ENCODE results near the gene EFNA4.
A peak's percentile ranks its signal among the peaks of the same experiment; 100 is the strongest.

Gene EFNA4

DNA sequence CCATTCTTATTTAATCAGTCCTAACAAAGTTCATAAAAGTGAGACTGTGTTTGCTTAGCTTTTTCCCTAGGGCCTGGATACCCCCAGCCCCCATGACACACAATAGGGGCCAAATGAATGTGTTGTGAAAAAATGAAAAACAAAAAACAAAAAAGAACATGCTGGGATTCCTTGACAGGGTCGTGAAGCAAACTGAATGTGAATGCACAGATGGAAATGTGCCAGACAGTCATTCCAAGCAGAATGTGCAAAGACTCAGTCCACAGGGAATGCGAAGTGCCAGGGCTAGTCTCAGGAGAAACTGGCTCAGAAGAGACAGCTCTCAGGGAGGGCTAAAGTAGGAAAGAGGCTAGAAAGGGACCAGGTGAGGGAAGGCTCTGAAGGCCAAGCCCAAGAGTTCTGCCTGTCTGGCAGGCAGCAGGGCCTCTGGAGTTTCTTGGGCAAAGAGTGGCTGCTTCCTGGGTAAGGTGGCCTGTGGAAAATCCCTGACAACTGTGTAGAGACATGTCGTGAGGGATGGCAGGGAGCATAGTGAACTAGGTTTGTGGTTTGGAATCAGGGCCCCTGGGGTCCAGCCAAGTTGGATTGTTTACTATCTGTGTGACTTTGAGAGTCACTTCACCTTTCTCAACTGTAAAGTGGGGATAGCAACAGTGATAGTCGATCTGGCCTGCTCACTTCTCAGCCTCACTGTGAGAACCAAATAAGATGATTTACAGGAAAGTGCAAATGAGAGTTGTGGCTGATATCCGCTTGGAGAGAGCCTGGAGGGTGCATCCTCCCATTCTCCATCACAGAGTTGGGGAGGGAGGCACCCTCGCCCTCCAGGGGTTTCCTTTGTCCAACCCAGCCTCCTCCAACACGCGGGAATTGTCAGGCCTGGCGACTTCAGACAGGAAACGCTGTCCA, 13.6 kb upstream of the EFNA4 start:
- no peak for DNase-seq
- in situ Hi-C loops (cut with MboI; ENCODE audit: low pct_unique_long_range_greater_than_20kb, low sequenced_read_pairs), result no loop called here

DNA sequence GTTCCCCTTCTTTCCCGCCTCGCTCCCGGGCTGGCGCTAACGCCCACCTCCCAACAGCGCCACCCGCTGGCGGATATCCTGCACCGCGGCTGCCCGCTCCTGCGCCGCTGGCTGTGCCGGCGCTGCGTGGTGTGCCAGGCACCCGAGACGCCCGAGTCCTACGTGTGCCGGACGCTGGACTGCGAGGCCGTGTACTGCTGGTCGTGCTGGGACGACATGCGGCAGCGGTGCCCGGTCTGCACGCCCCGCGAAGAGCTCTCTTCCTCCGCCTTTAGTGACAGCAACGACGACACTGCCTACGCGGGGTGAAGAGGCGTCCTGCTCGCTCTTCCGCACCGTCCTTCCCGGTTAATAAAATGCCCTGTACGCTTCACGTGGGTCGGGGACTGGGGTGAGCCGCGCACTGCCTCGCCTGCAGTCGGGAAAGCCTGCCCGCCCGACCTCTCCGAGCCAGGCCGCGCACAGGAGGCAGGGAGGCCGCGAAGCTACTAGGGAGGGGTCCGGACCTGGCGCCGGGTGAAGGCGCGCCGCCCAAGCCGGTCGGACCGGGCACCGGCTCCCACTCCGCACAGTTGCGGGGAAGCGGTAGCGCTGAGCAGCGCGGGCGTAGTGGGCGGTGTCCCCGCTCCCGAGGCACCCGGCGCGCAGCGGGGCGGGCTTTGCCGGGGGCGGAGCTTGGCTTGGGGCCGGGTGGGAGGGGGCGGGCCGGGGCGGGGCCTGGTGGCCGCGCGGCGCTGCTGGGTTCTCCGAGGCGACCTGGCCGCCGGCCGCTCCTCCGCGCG, 12.8 kb upstream of the EFNA4 start, which contains the start of gene ADAM15:
TSS of gene ADAM15 (plus strand) at position 757 of the 782 bp plus-strand sequence. CDS start 71 bp downstream, outside the sequence.
- in situ Hi-C loops (cut with MboI; ENCODE audit: low pct_unique_long_range_greater_than_20kb, low sequenced_read_pairs), result no loop called here

DNA sequence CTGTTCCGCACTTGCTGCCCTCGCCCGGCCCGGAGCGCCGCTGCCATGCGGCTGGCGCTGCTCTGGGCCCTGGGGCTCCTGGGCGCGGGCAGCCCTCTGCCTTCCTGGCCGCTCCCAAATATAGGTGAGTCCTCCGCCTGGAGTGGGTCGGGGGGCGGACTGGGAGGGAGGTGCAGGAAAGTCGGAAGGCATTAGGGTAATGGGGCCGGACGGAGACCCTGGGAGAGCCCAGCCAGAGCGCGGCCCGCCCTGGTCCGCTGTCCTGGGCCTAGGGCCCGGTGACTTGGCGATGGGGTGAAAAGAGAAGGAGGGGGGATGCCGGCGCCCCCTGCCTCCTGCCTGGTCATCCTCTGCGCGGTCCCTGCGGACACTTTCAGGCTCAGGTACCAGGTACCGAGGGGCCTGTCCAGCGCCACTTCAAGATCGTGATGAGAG, 12.2 kb upstream of the EFNA4 start:
- in situ Hi-C loops (cut with MboI; ENCODE audit: low pct_unique_long_range_greater_than_20kb, low sequenced_read_pairs), result no loop called here
- DNase-seq, result no peak

More for the DNA sequence above, 12.8 kb upstream of the EFNA4 start, which contains the start of gene ADAM15:
- DNase-seq, result peak; percentile 87

DNA sequence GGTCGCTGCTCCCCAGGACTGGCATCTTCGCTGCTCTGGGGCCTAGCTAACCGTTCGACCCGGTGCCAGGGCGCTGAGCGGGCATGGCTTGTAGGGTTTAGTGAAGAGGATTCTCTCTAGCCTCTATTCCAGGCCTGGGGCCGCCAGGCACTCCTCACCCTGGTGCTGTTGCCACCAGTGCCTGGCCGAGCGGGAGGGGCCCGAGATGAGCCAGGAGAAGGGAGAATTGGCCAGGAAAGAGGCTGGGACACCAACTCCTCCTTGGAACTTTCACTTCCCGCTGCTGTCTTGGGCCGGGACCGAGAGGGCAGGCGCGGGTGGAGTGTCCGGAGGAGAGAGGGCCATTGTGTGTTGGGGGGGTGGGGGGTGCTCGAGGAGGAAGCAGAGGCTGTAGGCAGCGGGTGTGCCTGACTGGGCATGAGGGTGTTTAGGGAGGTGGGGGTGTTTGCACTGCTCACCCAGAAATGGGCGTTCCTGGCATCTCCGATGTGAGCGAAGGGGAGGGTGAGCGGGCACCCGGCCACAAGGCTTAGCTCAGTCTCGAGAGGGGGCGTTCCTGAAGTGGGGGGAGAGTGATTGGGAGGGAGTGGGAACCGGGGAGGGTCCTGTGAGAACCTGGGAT, 11.7 kb upstream of the EFNA4 start:
- peak; percentile 49 for DNase-seq
- in situ Hi-C loops (cut with MboI; ENCODE audit: low pct_unique_long_range_greater_than_20kb, low sequenced_read_pairs), result no loop called here

DNA sequence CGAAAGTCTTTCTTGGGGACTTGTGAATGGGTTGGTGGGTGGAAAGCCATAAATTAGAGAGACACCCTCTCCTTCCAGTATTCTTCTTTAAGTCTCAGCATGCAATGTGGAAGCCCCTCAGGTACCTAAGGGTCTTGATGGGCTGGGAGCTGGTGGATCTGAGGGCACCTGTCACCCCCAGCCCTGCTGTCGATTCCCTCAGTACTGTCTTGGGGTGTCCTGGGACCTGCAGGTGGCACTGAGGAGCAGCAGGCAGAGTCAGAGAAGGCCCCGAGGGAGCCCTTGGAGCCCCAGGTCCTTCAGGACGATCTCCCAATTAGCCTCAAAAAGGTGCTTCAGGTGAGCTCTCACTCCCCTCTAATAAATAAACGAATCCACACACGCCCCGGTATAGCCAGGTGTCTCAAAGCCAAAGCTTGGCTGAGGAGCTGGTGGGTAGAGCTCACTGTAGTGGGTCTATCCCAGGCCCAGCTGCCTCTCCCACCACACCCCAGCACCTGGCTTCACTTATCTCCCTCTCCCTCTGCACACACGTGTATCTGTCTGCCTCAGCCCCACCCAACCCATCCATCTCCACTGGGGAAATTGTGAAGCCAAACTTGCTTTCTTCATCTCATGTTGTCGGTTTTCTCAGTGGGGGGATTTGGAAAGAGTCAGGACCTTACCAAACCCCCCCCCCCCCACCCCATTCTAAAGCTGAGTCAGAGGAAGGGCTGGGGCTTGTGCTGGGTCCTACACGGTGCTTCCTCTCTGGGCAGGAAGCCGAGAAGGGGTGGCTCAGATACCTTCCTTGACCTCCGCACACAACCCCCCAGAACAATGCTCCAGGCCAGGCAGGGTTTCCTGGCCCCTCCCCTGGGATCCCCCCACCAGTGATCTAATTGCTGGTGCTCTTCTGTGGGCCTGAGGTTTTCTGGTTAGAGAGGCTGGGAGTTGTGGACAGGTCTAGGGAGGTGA, 10.8 kb upstream of the EFNA4 start:
- DNase-seq, result peak; percentile 45
- in situ Hi-C loops (cut with MboI; ENCODE audit: low pct_unique_long_range_greater_than_20kb, low sequenced_read_pairs), result no loop called here

DNA sequence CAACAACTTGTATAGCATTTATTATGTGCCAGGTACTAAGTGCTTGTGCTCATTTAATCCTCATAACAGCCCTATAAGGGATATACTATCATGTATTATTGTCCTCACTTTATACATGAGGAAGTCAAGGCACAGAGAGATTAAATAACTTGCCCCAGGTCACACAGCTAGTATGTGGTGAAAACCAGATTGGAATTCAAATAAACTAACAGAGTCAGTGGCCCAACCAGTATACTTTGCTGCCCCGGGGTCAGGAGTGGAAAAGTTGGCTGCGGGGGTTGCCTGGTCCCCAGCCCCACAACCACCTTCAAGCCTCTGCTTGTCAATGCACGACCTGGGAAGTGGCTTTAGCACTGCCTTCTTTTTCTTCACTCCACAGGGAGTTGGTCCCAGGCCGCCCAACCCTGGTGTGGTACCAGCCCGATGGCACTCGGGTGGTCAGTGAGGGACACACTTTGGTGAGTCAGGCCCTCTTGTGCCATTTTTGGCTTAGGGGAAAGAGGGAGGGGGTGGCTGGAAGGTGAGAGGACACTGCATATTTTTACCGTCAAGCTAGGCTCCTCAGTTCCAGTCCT, 9.9 kb upstream of the EFNA4 start:
- in situ Hi-C loops (cut with MboI; ENCODE audit: low pct_unique_long_range_greater_than_20kb, low sequenced_read_pairs), result no loop called here
- DNase-seq, result no peak

DNA sequence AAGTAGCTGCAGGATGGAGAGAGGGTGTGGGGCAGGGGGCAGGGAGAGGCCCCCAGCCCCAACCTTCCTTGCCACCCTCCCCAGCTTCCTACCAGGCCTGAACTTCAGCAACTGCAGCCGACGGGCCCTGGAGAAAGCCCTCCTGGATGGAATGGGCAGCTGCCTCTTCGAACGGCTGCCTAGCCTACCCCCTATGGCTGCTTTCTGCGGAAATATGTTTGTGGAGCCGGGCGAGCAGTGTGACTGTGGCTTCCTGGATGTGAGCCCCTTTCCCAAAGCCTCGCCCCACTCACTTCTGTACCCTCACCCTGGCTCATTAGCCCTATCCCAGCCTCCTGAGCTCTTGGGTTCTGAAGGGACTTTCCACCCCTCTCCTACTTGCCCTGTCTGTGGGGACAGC, 6.4 kb upstream of the EFNA4 start:
- no peak for DNase-seq
- in situ Hi-C loops (cut with MboI; ENCODE audit: low pct_unique_long_range_greater_than_20kb, low sequenced_read_pairs), result no loop called here

DNA sequence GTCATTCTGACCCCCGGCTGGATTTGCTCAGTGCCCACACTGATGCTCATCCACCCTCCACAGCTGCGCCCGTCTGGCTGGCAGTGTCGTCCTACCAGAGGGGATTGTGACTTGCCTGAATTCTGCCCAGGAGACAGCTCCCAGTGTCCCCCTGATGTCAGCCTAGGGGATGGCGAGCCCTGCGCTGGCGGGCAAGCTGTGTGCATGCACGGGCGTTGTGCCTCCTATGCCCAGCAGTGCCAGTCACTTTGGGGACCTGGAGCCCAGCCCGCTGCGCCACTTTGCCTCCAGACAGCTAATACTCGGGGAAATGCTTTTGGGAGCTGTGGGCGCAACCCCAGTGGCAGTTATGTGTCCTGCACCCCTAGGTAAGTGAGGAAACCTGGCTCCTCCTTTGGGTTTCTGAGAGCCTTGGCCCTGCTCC, 5.7 kb upstream of the EFNA4 start:
- in situ Hi-C loops (cut with MboI; ENCODE audit: low pct_unique_long_range_greater_than_20kb, low sequenced_read_pairs), result no loop called here
- no peak for DNase-seq

DNA sequence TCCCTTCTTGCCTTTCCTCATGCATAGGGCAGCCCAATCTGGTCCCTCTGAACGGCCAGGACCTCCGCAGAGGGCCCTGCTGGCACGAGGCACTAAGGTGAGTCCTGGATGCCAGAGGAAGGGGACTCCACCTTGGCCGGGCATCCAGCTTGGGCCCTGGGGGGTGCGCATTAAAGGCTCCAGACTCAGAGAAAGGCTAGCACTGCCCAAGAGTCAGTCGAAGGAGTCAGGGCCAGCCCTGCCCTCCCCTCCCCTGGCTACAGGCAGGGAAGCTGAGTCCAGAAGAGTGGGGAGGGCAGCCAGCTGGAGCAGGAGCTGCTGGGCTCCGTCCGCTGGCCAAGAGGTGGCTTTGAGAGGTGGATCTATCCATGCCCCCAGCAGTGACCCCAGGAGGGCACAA, 2.8 kb upstream of the EFNA4 start:
- in situ Hi-C loops (cut with MboI; ENCODE audit: low pct_unique_long_range_greater_than_20kb, low sequenced_read_pairs), result no loop called here
- DNase-seq, result no peak

DNA sequence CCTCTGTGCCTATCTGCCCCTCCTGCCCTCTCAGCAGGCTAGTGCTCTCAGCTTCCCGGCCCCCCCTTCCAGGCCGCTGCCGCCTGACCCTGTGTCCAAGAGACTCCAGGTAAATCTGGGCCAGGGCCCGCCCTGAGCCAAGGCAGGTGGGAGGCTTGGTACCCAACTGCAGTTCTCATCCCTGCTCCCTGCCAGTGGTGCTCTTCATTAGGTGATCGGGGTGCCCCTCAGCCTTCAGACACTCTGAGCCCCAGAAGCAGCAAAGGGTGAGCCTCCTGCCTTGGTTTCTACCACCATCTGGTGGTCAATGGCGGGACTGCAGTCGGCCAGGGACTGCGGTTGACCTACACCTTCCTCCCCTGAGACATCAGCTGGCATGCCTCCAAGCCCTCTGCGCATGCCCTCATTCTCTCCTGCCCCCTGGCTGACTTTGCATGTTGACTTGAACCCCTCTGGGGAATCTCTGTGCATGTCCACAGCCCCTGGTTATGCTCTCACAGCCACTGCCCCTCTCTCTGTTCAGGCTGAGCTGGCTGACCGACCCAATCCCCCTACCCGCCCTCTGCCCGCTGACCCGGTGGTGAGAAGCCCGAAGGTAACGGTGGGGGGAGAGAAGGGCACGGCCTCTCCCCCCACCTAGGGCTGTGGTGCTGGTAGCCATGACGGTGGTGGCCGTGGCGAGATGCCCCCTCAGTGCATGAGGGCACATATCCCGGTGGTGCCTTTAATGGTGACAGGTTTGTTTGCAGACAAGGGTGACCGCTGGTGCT, 2.0 kb upstream of the EFNA4 start:
- peak; percentile 95 for DNase-seq
- in situ Hi-C loops (cut with MboI; ENCODE audit: low pct_unique_long_range_greater_than_20kb, low sequenced_read_pairs), result no loop called here

DNA sequence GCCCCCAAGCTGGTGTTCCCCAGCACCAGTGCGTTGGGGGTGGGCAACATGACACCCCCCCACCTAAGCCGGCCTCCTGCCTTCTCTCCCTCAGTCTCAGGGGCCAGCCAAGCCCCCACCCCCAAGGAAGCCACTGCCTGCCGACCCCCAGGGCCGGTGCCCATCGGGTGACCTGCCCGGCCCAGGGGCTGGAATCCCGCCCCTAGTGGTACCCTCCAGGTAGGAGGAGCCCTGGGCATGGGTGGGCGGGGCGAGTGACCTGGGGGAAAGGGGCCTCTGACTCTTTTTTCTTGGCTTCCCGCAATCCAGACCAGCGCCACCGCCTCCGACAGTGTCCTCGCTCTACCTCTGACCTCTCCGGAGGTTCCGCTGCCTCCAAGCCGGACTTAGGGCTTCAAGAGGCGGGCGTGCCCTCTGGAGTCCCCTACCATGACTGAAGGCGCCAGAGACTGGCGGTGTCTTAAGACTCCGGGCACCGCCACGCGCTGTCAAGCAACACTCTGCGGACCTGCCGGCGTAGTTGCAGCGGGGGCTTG, 1.3 kb upstream of the EFNA4 start:
- DNase-seq, result no peak
- in situ Hi-C loops (cut with MboI; ENCODE audit: low pct_unique_long_range_greater_than_20kb, low sequenced_read_pairs), result no loop called here

DNA sequence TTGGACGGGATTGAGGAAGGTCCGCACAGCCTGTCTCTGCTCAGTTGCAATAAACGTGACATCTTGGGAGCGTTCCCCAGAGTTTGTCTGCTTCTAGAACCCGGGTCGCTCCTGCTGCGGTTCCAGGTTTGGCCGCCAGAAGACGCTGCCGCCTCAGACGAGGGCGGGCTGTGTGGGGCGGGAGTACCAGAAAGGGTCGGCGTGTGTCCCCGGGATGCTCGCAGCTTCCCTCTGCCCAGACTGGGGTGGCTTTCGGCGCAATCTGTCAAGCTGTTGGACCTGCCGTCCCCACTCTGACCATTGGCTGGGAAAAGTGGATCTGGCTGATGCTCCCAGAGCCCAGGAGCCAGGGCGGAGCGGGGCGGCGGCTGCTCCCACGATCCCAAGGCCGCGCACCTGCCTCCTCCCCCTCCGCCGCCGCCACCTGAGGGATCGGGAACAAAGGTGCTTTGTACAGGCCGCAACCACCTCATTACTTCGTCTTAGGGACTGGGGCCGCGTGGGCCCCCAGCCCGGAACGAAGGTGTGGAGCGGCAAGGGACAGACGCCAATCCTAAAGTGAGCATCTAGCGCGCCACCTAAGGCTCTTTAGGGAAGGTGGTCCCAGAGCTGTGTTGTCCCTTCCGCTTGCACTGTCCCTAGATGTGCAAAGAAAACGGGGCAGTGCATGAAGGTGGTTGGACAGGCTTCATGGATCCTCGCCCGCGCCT, 683 bp upstream of the EFNA4 start:
- no peak for DNase-seq
- in situ Hi-C loops (cut with MboI; ENCODE audit: low pct_unique_long_range_greater_than_20kb, low sequenced_read_pairs), result no loop called here

DNA sequence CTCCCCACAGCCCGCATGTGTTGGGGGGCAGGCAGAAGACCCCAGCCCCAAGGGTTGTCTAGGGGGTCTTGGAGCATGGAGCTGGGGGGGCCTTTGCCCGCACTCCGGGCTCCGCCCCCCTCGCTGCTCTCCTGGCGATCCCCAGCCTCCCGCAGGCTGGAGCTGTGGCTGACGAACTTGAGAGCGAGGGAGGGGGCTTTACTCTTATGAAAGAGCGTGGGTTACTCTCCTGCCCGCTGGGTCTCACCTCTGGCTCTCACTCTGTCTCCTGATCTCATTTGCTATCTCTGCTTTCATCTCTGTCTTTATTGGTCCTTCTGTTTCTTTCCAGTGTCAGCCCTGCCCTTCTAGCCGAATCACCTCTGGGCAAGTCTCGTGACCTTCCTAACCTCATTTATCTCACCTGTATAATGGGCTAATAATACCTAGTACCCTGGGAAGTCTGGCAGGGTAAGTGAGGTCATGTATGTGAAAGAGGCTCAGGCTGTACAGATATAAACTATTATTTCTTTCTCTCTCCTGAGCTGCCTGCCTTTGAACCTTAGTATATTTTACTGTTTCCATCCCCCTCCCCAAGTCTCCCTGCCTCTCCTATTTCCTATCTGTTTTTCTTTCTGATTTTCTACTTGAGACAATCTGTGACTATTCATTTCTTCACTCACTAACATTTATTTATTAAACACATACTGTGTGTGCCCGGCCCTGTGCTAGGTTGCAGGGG, 731 bp downstream of the EFNA4 start:
- peak; percentile 49 for DNase-seq
- in situ Hi-C loops (cut with MboI; ENCODE audit: low pct_unique_long_range_greater_than_20kb, low sequenced_read_pairs), result no loop called here

DNA sequence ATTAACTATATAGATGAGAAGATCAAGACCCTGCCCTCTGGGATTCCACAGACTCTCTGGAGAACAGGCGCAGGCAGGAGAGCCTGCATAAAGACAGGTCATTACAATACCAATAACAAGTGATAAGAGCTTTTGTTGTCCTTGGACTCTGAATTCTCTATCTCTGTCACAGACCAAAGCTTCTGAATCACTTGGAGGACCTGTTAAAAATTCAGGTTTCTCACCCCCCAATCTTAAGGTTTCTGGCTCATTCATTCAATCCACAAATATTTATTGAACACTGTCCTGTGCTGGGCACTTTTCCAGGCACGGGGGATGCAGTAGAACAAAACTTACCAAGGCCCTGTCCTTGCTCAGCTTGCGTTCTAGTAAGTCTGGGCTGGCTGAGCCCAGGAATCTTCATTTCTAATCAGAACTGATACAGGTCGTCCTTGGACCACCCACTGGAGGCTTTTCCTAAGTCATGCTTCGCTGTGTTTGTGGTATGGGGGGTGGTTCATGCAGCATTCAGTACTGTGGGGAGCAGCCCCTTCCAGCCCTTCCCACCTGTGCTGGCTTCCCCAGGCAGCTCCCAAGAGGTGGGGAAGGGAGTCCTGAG, 1.4 kb downstream of the EFNA4 start:
- in situ Hi-C loops (cut with MboI; ENCODE audit: low pct_unique_long_range_greater_than_20kb, low sequenced_read_pairs), result no loop called here
- DNase-seq, result no peak

DNA sequence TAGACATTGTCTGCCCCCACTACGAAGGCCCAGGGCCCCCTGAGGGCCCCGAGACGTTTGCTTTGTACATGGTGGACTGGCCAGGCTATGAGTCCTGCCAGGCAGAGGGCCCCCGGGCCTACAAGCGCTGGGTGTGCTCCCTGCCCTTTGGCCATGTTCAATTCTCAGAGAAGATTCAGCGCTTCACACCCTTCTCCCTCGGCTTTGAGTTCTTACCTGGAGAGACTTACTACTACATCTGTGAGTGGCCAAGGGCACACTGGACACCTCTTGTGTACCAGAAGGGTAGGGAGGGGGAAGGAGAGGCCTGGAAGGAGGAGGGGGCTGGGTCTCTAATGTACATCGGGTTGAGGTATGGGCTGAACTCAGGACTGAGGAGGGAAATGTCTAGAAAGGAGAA, 3.2 kb downstream of the EFNA4 start:
- in situ Hi-C loops (cut with MboI; ENCODE audit: low pct_unique_long_range_greater_than_20kb, low sequenced_read_pairs), result no loop called here

DNA sequence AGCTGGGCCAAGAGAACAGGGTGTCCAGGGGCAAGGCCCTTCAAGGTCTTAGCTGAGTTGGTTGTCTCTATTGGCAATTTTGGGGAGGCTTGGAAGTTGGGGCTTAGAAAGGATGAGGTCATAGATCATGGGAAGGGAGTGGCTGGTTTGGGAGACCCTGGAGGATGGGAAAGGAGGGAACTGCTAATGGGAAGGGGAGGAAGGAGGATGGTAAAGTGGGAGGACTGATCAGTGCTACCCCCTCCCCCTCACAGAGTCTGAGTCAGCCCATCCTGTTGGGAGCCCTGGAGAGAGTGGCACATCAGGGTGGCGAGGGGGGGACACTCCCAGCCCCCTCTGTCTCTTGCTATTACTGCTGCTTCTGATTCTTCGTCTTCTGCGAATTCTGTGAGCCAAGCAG, 5.1 kb downstream of the EFNA4 start:
- in situ Hi-C loops (cut with MboI; ENCODE audit: low pct_unique_long_range_greater_than_20kb, low sequenced_read_pairs), result no loop called here
- no peak for DNase-seq

More for the DNA sequence above, 3.2 kb downstream of the EFNA4 start:
- no peak for DNase-seq

All from KBM-7 (cell line).